GM04504 (cell line): Measurements from ENCODE around the gene PFKFB4.
A peak's percentile ranks its signal among the peaks of the same experiment; 100 is the strongest.
"Not testable (repeated sequence)": the region's sequence is repeated elsewhere in the genome, so short reads cannot be mapped to it uniquely, and the experiment has no call there.

Source experiments
- DNase-seq: peaks from one replicate; pipeline ENCODE4 v3.0.0-alpha.2; 2012; ENCODE audit warnings: low read depth

PFKFB4 gene

DNA sequence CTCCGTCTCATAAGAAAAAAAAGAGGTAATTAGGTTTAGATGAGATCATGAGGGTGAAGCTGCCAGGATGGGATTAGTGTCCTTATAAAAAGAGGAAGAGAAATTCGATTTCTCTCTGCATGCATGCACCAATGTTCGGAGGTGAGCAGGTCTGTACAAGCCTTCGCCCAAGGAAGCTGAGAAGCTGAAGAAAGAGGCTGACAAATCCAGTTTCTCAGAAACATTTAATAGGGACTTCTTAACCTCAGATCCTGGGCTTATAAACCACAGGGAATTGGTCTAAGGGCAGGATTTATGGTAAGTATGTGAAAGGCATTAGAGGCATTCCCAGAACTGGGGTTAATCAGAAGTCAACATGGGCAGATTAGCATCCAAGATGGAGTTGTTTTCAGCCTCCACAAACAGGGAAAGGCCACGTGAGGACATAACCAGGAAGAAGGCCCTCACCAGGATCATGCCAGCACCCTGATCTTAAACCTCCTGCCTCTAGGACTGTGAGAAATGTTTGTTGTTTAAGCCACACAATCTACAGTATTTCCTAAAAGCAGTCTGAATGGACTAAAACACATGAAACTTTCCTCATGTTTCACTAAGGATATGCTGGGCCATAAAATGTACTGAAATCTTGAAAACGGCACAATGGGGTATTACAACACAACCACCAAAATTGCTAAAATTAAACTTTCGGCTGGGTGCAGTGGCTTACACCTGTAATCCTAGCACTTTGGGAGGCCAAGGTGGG, 64.0 kb downstream of the PFKFB4 start:
- no peak for DNase-seq

DNA sequence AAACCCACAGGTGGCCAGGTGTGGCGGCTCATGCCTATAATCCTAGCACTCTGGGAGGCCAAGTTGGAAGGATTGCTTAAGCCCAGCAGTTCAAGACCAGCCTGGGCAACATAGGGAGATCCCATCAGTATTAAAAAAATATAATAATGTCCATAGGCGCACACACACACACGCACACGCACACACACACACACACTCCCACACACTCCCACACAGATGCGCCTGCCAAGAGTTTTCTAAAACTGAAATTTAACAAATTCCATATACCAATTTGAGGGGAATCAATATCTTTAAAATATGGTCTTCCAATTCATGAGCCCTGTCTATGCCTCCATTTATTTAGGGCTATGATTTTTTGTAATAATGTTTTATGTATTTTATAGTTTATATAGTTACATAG, 69.7 kb downstream of the PFKFB4 start:
- DNase-seq = no peak

DNA sequence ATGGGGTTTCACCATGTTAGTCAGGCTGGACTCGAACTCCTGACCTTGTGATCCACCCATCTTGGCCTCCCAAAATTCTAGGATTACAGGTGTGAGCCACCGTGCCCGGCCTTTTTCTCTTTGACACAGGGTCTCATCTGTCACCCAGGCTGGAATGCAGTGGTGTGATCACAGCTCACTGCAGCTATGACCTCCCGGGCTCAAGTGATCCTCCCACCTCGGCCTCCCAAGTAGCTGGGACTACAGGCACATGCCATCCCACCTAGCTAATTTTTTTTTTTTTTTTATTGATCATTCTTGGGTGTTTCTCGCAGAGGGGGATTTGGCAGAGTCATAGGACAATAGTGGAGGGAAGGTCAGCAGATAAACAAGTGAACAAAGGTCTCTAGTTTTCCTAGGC, 73.8 kb downstream of the PFKFB4 start:
- not testable (repeated sequence) for DNase-seq

DNA sequence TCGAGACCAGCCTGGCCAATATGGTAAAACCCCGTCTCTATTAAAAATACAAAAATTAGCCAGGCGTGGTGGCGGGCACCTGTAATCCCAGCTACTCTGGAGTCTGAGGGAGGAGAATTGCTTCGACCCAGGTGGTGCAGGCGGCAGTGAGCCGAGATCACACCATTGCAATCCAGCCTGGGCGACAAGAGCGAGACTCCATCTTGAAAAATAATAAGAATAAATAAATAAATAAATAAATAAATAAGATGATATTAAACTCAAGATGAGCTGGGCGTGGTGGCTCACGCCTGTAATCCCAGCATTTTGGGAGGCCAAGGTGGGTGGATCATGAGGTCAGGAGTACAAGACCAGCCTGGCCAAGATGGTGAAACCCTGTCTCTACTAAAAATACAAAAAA, 75.7 kb downstream of the PFKFB4 start:
- not testable (repeated sequence) for DNase-seq

DNA sequence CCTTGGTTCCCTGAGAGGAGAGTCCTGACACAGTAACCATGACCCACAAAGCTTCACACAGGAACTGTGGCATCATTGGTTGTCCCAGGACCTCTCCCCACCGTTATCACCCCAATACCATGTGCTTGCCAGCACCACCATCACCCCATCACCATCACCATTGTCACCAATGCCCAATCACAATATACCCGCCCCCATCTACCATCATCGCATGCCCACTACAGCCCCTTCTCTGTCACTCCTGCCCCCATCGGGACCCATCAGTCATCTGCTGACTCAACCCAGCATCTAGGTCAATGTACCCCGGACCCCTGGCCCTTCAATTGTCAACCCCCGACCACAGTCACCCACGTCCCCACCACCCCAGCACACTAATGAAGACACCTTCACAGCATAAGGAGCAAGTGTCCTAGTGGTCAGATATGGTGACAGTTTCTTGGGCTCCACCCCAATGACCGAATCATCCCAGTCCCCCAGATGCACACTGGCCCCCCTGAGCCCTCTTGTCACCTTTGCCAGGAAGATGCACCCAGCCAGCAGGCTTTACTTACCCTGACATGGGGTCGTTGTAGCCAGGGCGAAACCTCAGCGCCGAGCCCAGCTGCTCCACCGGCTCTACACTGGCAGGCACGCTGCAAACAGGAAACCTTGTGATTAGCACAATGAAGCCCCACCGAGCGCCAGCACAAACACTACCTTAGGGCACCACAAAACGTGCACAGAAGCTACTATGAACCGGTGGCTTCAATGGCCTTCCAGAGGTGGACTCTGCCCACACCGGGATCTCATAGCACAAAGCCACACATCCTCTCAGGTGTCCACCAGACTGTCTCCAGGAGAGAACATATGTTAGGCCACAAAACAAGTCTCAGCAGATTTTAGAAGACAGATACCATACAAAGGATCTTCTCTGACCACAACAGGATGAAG, 77.7 kb downstream of the PFKFB4 start:
- no peak for DNase-seq

DNA sequence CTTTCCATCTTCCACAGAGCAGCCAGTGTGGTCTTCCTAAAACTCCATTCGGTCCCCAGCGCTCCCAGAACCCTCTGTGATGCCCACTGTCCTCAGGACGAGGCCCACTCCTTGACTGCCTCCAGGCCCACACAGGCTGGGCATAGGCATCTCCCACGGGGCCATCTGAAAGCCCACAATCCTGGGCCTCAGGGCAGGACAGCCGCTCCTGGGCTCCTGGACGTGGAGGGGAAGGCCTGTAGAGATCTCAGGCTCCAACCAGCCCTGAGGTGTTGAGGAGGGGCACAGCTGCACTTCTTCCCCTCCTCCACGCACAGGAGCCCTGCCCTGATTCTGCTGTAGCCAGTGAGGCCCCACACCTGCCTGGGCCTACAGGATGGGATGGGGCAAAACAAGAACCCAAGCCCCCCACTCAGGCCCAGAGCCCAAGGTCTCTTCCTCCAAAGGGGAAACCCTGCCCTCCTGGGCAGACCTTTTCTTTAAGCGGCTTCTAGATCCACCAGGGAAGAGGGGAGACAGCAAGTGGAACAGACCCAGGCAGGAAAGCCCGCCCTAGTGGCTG, 78.6 kb downstream of the PFKFB4 start:
- no peak for DNase-seq

DNA sequence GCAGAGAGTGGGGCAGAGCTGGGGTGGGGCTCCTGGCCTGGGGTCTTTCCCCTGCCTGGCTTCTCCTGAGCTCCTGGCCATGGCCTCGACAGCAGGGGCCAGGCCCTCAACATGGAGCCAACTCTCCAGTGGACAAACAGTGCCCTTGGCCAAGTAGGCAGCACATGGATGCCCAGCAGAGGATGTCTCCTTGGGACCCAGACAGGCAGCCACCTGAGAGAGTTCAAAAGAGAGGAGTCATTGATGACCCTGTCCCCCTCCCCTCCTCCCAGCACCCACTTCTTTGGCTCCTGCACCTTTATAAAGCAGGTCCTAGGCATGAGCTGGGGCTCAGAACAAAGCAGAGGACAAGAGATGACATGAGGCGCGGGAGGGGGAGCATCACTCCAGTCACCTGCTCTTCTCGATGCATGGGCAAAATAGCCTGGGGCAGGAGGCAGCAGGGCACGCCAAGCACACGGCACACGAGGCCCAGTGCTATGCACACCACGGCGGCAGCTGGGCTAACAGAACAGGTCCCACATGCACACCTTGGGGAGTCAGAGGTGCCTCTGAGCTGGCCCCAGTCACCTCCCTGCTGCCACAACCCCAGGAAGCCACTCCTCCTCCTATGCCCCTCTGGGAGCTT, 80.1 kb downstream of the PFKFB4 start:
- no peak for DNase-seq

DNA sequence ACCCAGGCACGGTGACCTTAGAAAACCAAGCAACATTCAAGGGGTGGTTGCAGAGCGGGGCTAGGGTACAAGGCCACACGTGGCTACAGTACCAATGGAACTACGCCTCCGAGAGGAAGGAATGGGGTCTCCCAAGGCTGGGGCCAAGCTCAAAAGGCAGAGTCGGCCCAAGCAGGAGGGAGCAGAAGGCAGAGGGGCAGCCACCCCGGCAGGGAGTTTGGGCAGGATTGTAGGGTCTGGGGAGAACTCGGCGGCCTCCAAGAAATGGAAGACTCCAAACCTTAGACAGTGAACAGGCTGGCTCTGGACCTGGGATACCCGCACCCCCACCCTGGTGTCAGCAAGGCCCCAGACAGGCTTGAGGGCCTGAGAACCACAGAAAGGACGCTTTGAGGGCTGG, 81.4 kb downstream of the PFKFB4 start:
- DNase-seq = no peak

DNA sequence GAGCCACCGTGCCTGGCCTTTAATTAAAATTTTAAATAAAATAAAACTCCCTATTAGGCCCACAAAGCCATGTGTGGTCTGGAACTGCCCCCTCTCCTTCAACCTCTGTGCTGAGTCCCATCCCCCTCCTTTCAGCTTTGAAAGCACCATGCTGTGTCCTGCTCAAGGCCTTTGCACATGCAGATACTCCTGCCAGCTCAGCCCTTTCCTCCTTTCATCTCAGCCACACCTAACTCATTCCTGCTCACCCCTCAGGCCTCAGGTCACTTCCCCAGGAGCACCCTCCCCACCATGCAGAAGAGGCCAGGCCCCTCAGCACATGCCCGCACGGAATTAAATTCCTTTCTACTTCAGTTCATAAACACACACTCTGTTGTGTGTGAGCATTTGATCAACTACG, 82.0 kb downstream of the PFKFB4 start:
- no peak for DNase-seq

DNA sequence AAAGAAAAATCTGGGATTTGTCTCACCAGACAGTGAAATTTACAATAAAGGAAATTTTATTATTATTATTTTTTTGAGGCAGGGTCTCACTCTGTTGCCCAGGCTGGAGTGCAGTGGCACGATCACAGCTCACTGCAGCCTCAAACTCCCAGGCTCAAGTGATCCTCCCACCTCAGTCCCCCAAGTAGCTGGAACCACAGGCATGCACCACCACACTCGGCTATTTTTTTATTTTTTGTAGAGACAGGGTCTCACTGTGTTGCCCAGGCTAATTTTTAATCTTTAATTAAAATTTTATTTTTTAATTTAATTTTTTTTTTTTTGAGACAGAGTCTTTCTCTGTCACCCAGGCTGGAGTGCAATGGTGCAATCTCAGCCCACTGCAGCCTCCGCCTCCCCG, 82.6 kb downstream of the PFKFB4 start:
- not testable (repeated sequence) for DNase-seq

DNA sequence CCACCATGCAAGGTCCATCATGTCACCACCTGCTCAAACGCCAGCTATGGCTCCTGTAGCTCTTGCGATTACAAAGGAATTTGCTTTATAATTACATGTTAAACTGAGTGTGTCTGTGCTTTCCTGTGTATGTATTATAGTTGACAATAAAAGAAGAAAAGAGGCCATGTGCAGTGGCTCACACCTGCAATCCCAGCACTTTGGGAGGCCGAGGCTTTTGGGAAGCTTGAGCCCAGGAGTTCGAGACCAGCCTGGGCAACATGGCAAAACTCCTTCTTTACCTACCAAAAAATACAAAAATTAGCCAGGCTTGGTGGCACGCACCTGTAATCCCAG, 83.0 kb downstream of the PFKFB4 start:
- DNase-seq = no peak

DNA sequence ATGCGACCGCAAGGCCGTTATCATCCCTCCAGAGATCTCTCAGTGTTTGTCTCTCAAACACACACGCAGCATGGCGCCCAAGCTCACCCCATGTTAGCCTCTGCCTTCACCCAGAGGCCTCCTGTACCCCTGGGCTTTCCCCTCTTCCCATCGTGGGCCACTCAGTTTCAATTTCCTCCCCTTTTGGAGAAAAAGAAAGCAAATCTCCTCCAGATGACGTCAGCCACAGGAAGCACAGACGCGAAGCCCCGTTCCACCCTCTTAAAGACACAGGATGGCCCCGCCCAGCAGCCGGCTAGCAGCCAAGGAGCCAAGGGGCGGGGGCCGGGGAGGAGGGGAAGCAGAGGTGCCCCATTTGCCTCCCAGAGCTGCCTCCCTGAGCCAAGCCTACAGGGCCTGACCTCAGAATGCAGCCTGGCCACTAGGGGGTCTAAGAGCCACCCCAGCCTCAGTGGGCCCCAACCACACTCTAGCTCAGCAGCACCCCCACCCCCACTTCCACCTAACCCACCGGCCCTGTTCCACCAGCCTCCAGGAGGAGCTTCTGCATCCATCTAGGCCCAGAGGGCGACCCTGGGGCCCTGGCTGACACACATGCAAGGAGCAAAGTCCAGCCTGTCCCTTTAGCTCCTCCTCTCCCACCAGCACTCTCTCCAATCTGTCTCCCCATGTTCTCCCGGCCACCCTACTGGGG, 83.5 kb downstream of the PFKFB4 start:
- peak; percentile 83 for DNase-seq

DNA sequence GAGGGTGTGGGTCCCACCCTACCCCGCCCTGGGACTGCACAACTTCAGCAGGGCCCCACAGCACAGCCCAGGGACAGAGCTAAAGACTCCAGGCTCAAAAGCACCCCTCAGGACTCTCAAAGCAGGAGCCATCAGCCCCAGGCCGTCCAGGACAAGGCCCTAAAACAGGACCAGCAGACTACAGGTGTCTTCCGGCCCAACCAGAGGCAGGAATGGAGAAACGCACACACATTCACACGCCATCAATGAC, 84.0 kb downstream of the PFKFB4 start:
- peak; percentile 10 for DNase-seq

DNA sequence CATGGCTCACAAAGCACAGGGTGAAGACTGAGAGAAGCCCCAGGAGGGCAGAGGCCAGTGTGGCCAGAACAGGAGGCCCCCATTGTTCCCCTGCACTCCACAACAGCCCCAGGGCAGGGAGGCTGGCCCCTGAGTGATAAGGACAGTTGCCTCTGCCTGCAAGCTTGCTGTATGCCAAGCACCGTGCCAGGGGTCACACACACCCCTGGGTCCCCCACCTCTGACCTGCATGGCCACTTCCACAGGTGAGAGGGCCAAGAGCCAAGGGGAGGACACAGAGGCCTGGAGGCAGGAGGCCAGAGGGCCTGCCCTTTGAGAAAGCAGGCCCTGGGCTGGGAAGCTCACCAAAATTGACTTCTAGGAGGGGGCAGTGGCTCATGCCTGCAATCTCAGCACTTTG, 86.3 kb downstream of the PFKFB4 start:
- DNase-seq = no peak

DNA sequence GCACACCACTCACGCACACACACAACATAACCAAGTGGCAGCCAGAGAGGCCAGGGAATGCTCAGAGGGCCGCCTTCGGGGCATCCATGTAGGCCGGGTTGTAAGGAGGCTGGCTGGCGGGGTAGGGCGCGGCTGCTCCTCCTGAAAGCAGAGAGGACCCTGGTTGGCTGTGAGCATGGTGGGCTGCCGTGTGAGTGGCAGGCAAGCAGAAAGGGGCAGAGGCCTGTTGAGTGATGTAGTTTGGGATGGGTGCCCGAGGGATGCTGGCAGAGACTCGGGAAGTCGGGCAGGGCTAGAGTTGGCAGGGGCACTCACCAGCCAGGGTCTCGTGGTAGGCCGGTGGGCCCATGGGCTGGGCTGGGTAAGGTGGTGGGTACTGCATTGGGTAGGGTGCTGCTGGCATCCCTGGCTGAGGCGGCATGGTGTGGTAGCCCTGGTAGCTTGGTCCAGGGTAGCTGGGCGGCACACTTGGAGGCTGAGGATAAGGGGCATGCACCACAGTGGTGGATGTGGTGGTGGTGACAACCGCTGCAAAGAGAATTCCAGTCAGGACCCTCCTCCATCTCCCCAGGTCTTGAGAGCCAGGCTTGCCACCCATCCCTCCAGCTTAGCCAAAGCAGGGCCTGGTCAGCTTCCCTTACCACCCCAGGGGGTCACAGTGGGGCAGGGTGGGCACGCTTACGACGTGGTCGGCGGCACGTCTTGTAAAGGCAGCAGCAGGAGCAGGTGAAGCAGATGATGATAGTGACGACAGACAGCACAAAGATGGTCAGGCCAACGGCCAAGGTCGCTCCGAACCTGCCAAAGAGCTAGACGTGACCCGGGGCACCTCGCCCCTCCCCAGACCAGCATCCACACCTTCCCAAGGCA, 87.3 kb downstream of the PFKFB4 start:
- no peak for DNase-seq

DNA sequence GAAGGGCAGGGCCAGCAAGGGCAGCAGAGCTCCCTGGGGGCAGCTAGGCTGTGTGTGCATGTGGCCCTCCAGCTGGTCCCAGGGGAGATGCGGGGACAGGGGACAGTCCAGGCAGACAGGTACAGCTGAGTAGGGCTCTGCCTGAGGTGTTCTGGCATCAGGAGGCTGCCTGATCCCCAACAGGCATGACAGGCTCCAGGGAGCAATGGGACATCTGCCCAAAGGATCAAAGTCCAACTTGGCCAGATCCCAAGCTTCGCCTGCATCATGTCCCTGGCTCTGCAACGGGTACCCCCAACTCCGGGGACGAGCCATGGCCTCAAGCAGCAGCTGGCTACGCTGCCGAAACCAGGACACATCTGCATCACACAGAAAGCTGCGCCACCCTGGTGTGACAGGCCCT, 88.3 kb downstream of the PFKFB4 start:
- no peak for DNase-seq
